ENCODE data around the gene NPHP1.
A peak's percentile ranks its signal among the peaks of the same experiment; 100 is the strongest.
"Not testable (repeated sequence)": the region's sequence is repeated elsewhere in the genome, so short reads cannot be mapped to it uniquely, and the experiment has no call there.

The NPHP1 gene

GRCh38 chr2:110204408-110205385 is at the start of gene NPHP1:
Gene NPHP1 (minus strand): TSS chr2:110205013. CDS start chr2:110204968, 45 bp downstream.
- DNase-seq: peak; percentile 75

GRCh38 chr2:110248081-110248795 is 43.4 kb upstream of the NPHP1 start:
- DNase-seq: not testable (repeated sequence)

DNA sequence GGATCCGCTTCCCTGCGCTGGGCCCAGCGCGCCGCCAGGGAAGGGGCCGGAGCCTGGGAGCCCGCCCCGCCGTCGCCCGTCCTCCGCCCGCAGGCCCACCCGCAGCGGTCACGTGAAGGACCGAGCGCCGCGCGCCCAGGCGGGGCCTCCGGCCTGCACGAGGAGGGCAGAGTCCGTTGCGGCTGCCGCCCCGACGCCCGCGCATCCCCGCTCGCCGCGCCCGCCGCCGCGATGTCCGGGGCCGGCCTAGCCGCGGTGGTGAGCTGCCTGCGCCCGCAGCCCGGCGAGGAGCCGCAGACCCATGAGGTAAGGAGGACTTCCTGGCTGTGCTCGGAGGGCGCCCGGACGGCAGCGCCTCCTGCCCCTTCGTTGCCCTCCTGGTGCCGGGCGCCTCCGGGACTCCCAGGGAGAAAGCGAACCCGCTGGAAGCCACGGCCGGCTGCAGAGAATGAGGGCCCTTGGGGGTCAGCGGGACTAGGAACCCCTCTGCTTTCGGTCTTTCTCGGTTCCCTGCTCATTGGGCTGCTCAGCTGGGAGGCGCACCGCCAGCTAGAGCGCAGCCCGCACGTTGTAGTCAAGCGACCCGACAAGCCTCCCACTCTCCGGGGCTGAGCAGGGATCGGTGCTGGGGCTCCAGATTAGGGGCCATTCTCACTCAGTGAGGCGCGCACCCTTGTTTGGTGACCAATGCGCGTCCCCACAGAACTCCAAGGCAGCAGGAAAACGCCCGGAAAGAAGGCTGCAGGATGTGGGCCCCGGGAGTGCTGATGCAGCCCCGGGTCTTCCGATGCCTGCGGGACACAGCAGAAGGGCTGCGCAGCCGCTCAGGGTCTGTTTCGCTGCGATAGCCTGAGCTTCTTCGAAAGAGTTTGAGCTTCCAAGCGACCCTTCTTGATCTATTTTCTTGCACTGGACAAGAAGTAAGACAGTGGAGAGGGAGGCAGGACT is 40.9 kb upstream of the NPHP1 start:
- not testable (repeated sequence) for DNase-seq

DNA sequence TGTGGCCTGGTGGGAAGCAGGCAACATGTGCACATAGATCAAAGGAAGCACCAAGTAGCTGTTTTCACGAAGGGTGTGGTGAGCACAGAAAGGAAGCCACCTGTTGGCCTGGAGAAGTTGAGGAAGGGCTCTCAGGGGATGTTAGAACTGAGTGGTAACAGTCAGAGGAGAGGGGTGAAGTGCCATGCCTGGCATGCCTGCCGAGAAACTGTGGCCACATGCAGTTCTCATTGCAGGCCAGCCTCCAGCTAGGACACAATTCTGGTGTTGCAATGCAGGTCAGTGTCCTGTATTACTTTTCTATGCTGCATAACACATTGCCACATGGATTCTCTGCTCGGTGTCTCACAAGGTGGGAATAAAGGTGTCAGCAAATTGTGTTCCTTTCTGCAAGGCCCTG is 38.5 kb upstream of the NPHP1 start:
- not testable (repeated sequence) for DNase-seq

DNA sequence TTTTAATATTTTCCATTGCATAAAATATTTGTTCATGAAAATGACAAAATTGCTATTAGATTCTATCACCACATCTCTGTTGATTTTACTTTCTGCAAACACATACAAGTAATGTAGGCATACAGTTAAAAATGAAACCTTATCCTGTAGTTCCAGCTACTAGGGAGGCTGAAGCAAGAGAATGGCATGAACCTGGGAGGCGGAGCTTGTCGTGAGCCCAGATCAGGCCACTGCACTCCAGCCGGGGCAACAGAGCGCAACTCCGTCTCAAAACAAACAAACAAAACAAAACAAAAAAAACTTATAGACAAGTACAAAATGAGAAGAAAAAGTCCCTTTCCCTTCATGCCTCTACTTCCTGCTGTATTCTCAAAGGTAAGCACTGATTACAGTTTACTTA is 29.7 kb upstream of the NPHP1 start:
- not testable (repeated sequence) for DNase-seq

DNA sequence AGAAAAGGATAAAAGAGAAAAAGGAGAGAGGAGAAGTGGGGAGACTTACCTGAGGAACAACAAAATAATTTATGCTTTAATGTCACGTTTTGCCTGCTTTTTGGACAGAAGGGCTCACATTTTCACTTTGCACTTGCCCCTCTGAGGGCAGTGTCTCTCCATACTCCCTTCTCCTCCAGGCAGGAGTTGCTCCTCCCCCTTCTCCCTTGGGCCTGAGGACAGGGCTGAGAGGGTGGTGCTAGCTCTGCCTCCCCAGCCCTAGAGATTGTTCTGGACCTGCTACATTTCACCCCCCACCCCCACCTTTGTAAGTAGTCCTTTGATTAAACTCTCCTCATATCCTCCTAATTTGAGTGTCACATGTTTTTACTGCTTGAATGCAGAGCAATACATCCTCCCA is 25.1 kb upstream of the NPHP1 start:
- not testable (repeated sequence) for DNase-seq

DNA sequence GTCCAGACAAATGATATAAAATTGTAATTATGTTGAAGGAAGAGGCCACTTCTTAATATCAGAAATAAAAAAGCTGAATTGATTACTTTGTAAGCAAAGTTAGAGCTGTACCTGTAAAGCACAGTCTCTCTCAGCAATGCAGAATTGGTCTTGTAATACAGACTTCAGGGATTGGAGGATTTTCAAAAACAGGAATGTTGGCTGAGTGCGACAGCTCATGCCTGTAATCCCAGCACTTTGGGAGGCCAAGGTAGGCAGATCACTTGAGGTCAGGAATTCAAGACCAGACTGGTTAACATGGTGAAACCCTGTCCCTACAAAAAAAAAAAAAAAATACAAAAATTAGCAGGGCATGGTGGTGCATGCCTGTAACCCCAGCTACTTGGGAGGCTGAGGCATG is 17.8 kb upstream of the NPHP1 start:
- not testable (repeated sequence) for DNase-seq

GRCh38 chr2:110221938-110222337 is 17.1 kb upstream of the NPHP1 start:
- no peak for DNase-seq

- DNase-seq: no peak
These were observed 15.4 kb upstream of the NPHP1 start for GRCh38 chr2:110220190-110220564.

DNA sequence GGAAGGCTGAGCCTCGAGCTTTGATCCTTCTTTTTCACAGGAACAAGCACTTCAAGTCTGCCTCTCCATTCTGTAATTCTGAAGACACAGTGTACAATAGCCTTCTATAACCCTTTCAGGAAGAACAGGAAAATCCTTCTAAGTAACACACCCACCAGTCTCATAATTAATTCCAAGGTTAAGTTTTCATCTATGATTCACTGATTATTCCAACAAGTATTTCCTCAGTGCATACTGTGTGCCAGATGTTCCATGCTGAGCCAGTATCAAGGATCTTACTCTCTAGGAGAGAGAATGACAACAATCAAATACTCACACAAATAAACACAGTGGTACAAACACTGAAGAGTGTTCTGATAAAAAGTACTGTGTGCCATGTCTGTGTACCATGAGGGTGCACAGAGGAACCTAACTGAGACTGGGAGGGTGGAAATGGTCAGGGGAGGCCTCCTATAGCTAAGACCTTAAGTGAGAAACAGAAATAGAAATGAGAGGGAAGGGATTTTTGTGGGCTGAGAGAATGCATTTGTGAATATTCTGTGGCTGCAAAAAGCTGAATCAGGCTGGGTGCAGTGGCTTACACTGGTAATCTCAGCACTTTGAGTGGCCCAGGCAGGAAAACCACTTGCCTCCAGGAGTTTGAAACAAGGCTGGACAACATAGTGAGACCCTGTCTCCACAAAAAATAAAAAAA is 14.8 kb upstream of the NPHP1 start:
- DNase-seq: no peak

DNA sequence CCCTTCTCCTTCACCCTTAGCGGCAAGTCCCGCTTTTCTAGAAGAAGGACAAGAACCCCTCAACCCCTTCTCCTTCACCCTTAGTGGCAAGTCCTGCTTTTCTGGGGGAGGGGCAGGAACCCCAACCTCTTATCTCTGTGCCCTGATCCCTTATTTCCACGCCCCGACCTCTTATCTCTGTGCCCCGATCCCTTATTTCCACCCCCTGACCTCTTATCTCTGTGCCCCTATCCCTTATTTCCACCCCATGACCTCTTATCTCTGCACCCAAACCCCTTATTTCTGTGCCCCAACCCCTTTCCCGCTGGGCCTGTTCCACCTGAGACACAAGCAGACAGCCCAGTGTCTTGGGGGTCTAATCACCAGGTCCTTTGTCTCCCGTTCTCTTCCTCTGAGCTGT is 14.1 kb upstream of the NPHP1 start:
- not testable (repeated sequence) for DNase-seq

- no peak for DNase-seq
These were observed 12.0 kb upstream of the NPHP1 start for GRCh38 chr2:110216803-110217202.

GRCh38 chr2:110216199-110216598 is 11.4 kb upstream of the NPHP1 start:
- no peak for DNase-seq

DNA sequence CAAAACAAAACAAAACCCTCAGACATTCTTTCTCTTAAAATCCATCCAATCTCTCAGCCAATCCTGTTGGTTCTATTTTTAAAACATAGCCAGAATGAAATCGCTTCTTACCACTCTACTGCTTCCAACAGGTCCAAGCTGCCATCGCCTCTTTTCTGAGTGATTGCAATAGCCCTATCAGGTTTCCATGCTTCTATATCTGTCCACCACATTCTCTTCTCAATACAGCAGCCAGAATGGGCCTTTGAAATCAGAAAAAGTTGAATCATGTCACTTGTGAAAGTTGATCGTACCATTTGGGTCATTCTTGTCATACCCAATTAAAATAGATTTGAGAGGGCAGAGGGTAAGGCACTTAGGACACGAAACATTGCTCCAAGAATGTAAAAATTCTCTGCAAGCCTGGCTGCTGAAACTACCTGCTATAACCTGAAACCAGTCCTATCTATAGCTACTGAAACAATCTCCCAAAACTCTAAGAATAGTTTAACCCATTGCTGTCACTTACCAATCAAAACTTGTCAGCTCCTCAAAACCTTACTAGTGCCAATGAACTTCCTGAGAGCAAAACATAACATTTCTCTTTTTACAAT is 10.8 kb upstream of the NPHP1 start:
- DNase-seq: no peak

DNA sequence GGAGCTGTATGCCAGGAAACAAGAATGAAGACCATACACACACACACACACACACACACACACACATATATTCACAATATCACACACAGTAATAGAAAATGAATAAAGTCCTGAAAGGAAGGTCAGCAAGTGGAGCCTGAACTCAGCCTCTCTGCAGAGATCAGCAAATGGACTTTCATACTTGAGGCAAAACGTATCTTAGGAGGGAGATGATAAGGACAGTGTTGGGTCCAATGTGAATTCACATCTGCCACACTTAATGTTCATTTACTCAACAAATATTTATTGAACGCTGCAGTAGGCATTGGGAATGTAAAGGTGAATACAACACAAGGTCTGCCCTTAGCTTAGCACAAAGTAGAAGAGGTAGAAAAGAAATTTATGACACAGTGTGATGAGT is 10.3 kb upstream of the NPHP1 start:
- DNase-seq: no peak

DNA sequence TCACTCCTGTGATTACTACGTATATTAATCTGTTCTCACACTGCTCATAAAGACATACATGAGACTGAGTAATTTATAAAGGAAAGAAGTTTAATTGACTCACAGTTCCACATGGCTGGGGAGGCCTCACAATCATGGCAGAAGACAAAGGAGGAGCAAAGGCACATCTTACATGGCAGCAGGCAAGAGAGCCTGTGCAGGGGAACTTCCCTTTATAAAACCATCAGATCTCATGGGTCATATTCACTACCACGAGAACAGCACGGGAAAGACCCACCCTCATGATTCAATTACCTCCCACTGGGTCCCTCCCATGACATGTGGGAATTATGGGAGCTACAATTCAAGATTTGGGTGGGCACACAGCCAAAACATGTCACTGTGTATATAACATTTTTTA is 8.7 kb upstream of the NPHP1 start:
- not testable (repeated sequence) for DNase-seq

GRCh38 chr2:110211938-110212858 is 7.4 kb upstream of the NPHP1 start, which contains the start of gene MTLN:
Gene MTLN (minus strand): TSS chr2:110212547. CDS start chr2:110212525, 22 bp downstream.
- DNase-seq: peak; percentile 75

DNA sequence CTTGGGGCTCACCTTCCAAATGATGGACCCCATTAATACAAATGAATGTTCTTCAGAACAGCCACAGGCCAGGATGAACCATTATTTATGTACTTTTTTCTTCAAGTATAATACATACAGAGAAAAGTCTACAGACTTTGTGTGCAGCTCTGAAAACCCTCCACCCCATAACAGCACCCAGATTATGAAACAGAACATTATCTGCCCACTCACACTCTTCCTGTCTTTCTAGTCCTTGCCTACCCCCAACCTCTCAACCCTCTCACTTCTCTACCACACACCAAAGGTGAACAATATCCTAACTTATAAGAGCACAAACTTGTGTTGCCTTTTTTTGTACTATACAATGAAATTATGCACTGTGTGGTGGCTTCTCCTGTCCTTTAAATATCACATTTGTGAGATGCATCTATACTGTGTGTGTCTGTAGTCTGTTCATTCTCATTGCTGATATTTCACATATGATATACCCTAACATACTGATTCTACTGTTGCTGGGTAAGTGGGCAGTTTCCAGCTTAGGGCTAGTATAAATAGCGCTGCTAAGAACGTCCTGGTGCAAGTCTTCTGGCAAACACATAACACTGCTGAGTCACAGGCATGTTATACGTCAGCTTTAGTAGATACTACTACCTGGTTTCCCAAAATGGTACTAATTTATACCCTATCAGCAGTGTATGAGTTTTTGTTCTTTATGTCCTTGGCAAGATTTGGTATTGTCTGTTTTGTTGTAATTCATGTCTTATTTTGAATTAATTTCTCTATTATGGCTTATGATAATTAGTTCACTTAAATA is 1.0 kb upstream of the NPHP1 start:
- peak; percentile 32 for DNase-seq

- DNase-seq: no peak
These were observed 6.8 kb downstream of the NPHP1 start for GRCh38 chr2:110198016-110198415.

DNA sequence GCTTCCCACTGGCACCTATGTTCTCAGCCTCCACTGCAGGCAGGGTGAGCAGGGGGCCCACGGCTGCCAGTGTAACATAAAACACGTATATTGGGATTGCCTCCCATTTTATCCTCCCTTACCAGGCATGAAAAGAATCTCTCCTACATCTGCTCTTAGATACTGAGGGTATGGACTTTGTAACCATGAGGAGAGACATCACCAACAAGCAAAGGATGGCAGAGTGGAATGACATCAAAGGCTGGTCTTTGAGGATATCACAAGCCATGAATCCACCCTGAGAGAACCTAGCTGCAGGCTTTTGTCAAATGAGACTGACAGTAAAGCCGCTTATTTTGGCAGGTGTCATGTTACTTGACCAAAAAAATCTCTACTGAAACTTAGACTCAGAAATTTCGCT is 7.4 kb downstream of the NPHP1 start:
- DNase-seq: no peak

Measured in hematopoietic multipotent progenitor cell treated with erythropoietin and hydrocortisone succinate and interleukin-3 and kit ligand, for 8 days (in vitro differentiated cells).